ENCODE data around the gene USP30. TPM values are rescaled to one million over a fixed set of nuclear protein-coding genes. Genes with fewer than 3 reads are reported as not detected.

The USP30 gene
- total and polyA plus RNA-seq, 9 of the 15 experiments (the other 6 are each of a cell fraction or from before 2014, with no cell fraction given) = 1.4 to 15.2 (median 7.0) TPM

DNA sequence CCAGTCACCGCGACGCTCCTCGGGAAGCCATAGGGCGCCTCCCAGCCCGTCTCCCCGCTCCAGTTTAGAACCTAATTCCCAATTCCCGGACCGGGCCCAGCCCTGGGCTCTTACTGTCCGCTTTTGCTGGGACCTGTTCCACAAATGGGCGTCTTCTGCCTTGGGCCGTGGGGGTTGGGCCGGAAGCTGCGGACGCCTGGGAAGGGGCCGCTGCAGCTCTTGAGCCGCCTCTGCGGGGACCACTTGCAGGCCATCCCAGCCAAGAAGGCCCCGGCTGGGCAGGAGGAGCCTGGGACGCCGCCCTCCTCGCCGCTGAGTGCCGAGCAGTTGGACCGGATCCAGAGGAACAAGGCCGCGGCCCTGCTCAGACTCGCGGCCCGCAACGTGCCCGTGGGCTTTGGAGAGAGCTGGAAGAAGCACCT is 45.8 kb downstream of the USP30 start (continued):
- TF ChIP-seq, protein P1, sequence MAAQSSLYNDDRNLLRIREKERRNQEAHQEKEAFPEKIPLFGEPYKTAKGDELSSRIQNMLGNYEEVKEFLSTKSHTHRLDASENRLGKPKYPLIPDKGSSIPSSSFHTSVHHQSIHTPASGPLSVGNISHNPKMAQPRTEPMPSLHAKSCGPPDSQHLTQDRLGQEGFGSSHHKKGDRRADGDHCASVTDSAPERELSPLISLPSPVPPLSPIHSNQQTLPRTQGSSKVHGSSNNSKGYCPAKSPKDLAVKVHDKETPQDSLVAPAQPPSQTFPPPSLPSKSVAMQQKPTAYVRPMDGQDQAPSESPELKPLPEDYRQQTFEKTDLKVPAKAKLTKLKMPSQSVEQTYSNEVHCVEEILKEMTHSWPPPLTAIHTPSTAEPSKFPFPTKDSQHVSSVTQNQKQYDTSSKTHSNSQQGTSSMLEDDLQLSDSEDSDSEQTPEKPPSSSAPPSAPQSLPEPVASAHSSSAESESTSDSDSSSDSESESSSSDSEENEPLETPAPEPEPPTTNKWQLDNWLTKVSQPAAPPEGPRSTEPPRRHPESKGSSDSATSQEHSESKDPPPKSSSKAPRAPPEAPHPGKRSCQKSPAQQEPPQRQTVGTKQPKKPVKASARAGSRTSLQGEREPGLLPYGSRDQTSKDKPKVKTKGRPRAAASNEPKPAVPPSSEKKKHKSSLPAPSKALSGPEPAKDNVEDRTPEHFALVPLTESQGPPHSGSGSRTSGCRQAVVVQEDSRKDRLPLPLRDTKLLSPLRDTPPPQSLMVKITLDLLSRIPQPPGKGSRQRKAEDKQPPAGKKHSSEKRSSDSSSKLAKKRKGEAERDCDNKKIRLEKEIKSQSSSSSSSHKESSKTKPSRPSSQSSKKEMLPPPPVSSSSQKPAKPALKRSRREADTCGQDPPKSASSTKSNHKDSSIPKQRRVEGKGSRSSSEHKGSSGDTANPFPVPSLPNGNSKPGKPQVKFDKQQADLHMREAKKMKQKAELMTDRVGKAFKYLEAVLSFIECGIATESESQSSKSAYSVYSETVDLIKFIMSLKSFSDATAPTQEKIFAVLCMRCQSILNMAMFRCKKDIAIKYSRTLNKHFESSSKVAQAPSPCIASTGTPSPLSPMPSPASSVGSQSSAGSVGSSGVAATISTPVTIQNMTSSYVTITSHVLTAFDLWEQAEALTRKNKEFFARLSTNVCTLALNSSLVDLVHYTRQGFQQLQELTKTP (IDR thresholded peaks at IDR 0.05; ENCODE audit: low read depth in 1 of 2, partially characterized antibody in 2 of 2) = no peak
- TF ChIP-seq ARHGAP35 (IDR thresholded peaks at IDR 0.05; ENCODE audit: partially characterized antibody) (no peak), ZNF717 (CRISPR knock-in tag; IDR thresholded peaks at IDR 0.05) (no peak), ZNF76 (CRISPR knock-in tag; IDR thresholded peaks at IDR 0.05; ENCODE audit: borderline replicate concordance) (no peak), ZNF384 (IDR thresholded peaks at IDR 0.05; ENCODE audit: low read depth, low read length) (no peak), SUPT5H (IDR thresholded peaks at IDR 0.05) (no peak), SREBF2 (CRISPR knock-in tag; IDR thresholded peaks at IDR 0.05) (no peak), DPF2 (IDR thresholded peaks at IDR 0.05) (no peak), FUS (optimal IDR thresholded peaks at IDR 0.05; ENCODE audit: low read depth, low read length) (no peak), STAT5A (IDR thresholded peaks at IDR 0.05; ENCODE audit: borderline replicate concordance, low read length) (no peak), BRD9 (IDR thresholded peaks at IDR 0.05; ENCODE audit: low read depth, partially characterized antibody) (no peak), U2AF2 (optimal IDR thresholded peaks at IDR 0.05; ENCODE audit: low read depth, low read length) (no peak), LEF1 (IDR thresholded peaks at IDR 0.05) (no peak), GATA2 (CRISPR knock-in tag; IDR thresholded peaks at IDR 0.05) (no peak), NFIC (IDR thresholded peaks at IDR 0.05) (peak; percentile 81), TAF7 (tag; IDR thresholded peaks at IDR 0.05) (no peak), PHF21A (IDR thresholded peaks at IDR 0.05; ENCODE audit: borderline replicate concordance, low read depth) (0 out of 2 replicates have a peak, but pooled peaks have one; percentile 11), CEBPB (tag; IDR thresholded peaks at IDR 0.05) (no peak), ZNF253 (CRISPR knock-in tag; conservative IDR thresholded peaks at IDR 0.05) (no peak), ZFPM2 (CRISPR knock-in tag; IDR thresholded peaks at IDR 0.05) (no peak), PRPF4 (IDR thresholded peaks at IDR 0.05; ENCODE audit: insufficient read depth, low read depth, low read length, poor library complexity, severe bottlenecking) (no peak), ETV5 (CRISPR knock-in tag; IDR thresholded peaks at IDR 0.05; ENCODE audit: low read depth) (0 out of 2 replicates have a peak, but pooled peaks have one; percentile 12)
- TF ChIP-seq, protein P2, sequence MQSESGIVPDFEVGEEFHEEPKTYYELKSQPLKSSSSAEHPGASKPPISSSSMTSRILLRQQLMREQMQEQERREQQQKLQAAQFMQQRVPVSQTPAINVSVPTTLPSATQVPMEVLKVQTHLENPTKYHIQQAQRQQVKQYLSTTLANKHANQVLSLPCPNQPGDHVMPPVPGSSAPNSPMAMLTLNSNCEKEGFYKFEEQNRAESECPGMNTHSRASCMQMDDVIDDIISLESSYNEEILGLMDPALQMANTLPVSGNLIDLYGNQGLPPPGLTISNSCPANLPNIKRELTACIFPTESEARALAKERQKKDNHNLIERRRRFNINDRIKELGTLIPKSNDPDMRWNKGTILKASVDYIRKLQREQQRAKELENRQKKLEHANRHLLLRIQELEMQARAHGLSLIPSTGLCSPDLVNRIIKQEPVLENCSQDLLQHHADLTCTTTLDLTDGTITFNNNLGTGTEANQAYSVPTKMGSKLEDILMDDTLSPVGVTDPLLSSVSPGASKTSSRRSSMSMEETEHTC (IDR thresholded peaks at IDR 0.05) = no peak
- TF ChIP-seq, protein P3, sequence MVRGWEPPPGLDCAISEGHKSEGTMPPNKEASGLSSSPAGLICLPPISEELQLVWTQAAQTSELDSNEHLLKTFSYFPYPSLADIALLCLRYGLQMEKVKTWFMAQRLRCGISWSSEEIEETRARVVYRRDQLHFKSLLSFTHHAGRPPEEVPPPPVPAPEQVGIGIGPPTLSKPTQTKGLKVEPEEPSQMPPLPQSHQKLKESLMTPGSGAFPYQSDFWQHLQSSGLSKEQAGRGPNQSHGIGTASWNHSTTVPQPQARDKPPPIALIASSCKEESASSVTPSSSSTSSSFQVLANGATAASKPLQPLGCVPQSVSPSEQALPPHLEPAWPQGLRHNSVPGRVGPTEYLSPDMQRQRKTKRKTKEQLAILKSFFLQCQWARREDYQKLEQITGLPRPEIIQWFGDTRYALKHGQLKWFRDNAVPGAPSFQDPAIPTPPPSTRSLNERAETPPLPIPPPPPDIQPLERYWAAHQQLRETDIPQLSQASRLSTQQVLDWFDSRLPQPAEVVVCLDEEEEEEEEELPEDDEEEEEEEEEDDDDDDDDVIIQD (CRISPR knock-in tag; IDR thresholded peaks at IDR 0.05) = no peak
- TF ChIP-seq, protein P4, sequence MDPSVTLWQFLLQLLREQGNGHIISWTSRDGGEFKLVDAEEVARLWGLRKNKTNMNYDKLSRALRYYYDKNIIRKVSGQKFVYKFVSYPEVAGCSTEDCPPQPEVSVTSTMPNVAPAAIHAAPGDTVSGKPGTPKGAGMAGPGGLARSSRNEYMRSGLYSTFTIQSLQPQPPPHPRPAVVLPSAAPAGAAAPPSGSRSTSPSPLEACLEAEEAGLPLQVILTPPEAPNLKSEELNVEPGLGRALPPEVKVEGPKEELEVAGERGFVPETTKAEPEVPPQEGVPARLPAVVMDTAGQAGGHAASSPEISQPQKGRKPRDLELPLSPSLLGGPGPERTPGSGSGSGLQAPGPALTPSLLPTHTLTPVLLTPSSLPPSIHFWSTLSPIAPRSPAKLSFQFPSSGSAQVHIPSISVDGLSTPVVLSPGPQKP (CRISPR knock-in tag; IDR thresholded peaks at IDR 0.05) = no peak

Measured in K562 (cell line).